K562 (cell line): ENCODE data around the gene ZNF385D. TPM values are rescaled to one million over a fixed set of nuclear protein-coding genes. Genes with fewer than 3 reads are reported as not detected.

Experiments
- ATAC-seq: fragments of 200-7000 bp; cut with Tn5 transposase; 3 replicates; pipeline ENCODE4 v1.9.1; 2020; ENCODE audit warnings: moderate library complexity
- BruUV-seq: library from RNA; stranded (reverse); fragments of 400-500 nt; replicated peaks from 2 replicates; lab custom pipeline; 2021; lab: Mats Ljungman, UMichigan
- CTCF ChIA-PET: fragments of 300-600 bp; formaldehyde crosslinking; extraction: SDS; loops from one replicate; lab custom pipeline; 2021; ENCODE audit warnings: low intra/inter-chr PET ratio; lab: Yijun Ruan, JAX
- POLR2A ChIA-PET: fragments of 300-600, 350-650 bp; sonication (Branson Sonifier 250); formaldehyde crosslinking; extraction: SDS; loops from one replicate; lab custom pipeline; 2021; ENCODE audit warnings: antibody characterized with exemption, inconsistent platforms; lab: Yijun Ruan, JAX
- DNase-seq, 4 experiments: peaks; one replicate each; pipeline versions ENCODE4 v3.0.0 to v3.0.0-alpha.2; 2011 to 2018; ENCODE audit warnings: low spot score in 3 of 4, mixed read lengths in 3 of 4; ENCODE audit errors: extremely low read depth in 1 of 4
- FAIRE-seq: peaks from 2 replicates; lab custom pipeline; 2011; peaks lifted over from hg19 to GRCh38; lab: Jason Lieb, UNC
- H2AFZ ChIP-seq: 2 replicates; pipeline ENCODE4 v1.6.0; 2011; ENCODE audit warnings: low read depth, low read length, control low read depth, inconsistent platforms
- H3K27ac ChIP-seq: fragments of 200-600 bp; 3 replicates; pipeline ENCODE4 v1.8.0; 2011; ENCODE audit warnings: low read depth, mild to moderate bottlenecking, control low read depth, inconsistent platforms, low read length, moderate library complexity, mixed read lengths; ENCODE audit errors: extremely low read depth
- H3K27me3 ChIP-seq, 2 experiments: fragments of 300-600 bp in 1 of 2; 2 replicates in 1 of 2; 3 replicates in 1 of 2; pipeline versions ENCODE4 v1.6.0 to v1.8.0; 2011; ENCODE audit warnings: inconsistent platforms in 2 of 2, low read length in 2 of 2, mild to moderate bottlenecking in 1 of 2, mixed read lengths in 1 of 2, moderate library complexity in 1 of 2; ENCODE audit not compliant: control insufficient read depth in 2 of 2, insufficient read depth in 2 of 2
- H3K36me3 ChIP-seq: fragments of 300-600 bp; 3 replicates; pipeline ENCODE4 v1.8.0; 2011; ENCODE audit warnings: mild to moderate bottlenecking, low read length, inconsistent platforms; ENCODE audit not compliant: control insufficient read depth, insufficient read depth
- H3K4me1 ChIP-seq, 2 experiments: fragments of 200-600 bp in 1 of 2; replicated peaks in 1 of 2; 2 replicates in 1 of 2; 3 replicates in 1 of 2; pipeline versions ENCODE4 v1.5.1 to v1.8.0; 2011; ENCODE audit warnings: inconsistent platforms in 2 of 2, low read length in 2 of 2, mild to moderate bottlenecking in 1 of 2, mixed read lengths in 1 of 2, moderate library complexity in 1 of 2; ENCODE audit not compliant: control insufficient read depth in 2 of 2, insufficient read depth in 2 of 2
- H3K4me2 ChIP-seq: 2 replicates; pipeline ENCODE4 v1.6.1; 2011; ENCODE audit warnings: low read length, control low read depth, inconsistent platforms, mixed read lengths; ENCODE audit not compliant: insufficient read depth
- H3K4me3 ChIP-seq: fragments of 200-600 bp; sonication (generic), shearing (Covaris generic); 2 replicates; pipeline ENCODE4 v1.5.1; 2016; ENCODE audit warnings: control low read depth, inconsistent platforms
- H3K79me2 ChIP-seq: fragments of 200-600 bp; 3 replicates; pipeline ENCODE4 v1.8.0; 2011; ENCODE audit warnings: low read length, inconsistent platforms; ENCODE audit not compliant: control insufficient read depth, insufficient read depth
- H3K9ac ChIP-seq, 2 experiments: 2 replicates each; pipeline versions ENCODE4 v1.6.0 to v1.6.1; 2011; ENCODE audit warnings: low read depth in 2 of 2, low read length in 2 of 2, control low read depth in 1 of 2, inconsistent platforms in 1 of 2, mild to moderate bottlenecking in 1 of 2, mixed read lengths in 1 of 2; ENCODE audit not compliant: insufficient read depth in 1 of 2
- H3K9me1 ChIP-seq: one replicate; pipeline ENCODE4 v1.6.0; 2011; ENCODE audit warnings: inconsistent platforms, mild to moderate bottlenecking, low read length, moderate library complexity; ENCODE audit not compliant: control insufficient read depth, insufficient read depth
- H3K9me3 ChIP-seq: replicated peaks from 2 replicates; pipeline ENCODE4 v1.5.1; 2011; ENCODE audit warnings: low read depth, low read length, inconsistent platforms; ENCODE audit not compliant: control insufficient read depth, insufficient read depth
- H4K20me1 ChIP-seq: replicated peaks from 2 replicates; pipeline ENCODE4 v1.6.1; 2011; ENCODE audit warnings: low read length, inconsistent platforms, mixed read lengths; ENCODE audit not compliant: control insufficient read depth, insufficient read depth
- AFF1 ChIP-seq, 2 experiments: fragments of 450-650 bp; IDR thresholded peaks; 2 replicates each; pipeline ENCODE4 v1.6.1; 2018; ENCODE audit warnings: mild to moderate bottlenecking in 2 of 2, low read depth in 1 of 2; ENCODE audit not compliant: partially characterized antibody in 2 of 2
- MTA1 ChIP-seq: fragments of 450-650 bp; IDR thresholded peaks from 2 replicates; pipeline ENCODE4 v1.6.1; 2017; ENCODE audit warnings: borderline replicate concordance
- MTA2 ChIP-seq: fragments of 450-650 bp; IDR thresholded peaks from 2 replicates; pipeline ENCODE4 v1.6.1; 2016; ENCODE audit warnings: low read depth
- SMAD2 ChIP-seq: fragments of 150-350 bp; IDR thresholded peaks from 2 replicates; pipeline ENCODE4 v1.6.1; 2014; ENCODE audit warnings: low read depth, mild to moderate bottlenecking, low read length
- TEAD4 ChIP-seq, 2 experiments: sonication (generic) in 1 of 2; formaldehyde crosslinking in 1 of 2; IDR thresholded peaks; 2 replicates each; pipeline versions ENCODE4 v1.6.1 to v1.8.0; 2012 to 2022; ENCODE audit warnings: borderline replicate concordance in 1 of 2, inconsistent platforms in 1 of 2, low read length in 1 of 2, mild to moderate bottlenecking in 1 of 2, missing genetic modification reagents in 1 of 2
- U2AF1 ChIP-seq: fragments of 200-400 bp; formaldehyde crosslinking; optimal IDR thresholded peaks from 2 replicates; pipeline ENCODE3; 2017; ENCODE audit warnings: mild to moderate bottlenecking, low read depth, low read length, moderate library complexity
- XRCC5 ChIP-seq: fragments of 200-400 bp; formaldehyde crosslinking; IDR thresholded peaks from 2 replicates; pipeline ENCODE4 v1.6.1; 2017; ENCODE audit warnings: low read depth, mild to moderate bottlenecking, low read length
- ZNF184 ChIP-seq: sonication (generic); formaldehyde crosslinking; IDR thresholded peaks from 2 replicates; pipeline ENCODE4 v1.5.0; 2020; ENCODE audit warnings: missing genetic modification reagents
- whole genome bisulfite sequencing: fragments of 100-300 bp; shearing (Covaris generic); methylation state at CpG from one replicate; pipeline ENCODE4 v1.1.6; 2016; ENCODE audit warnings: low coverage, mixed read lengths; ENCODE audit not compliant: insufficient coverage; ENCODE audit errors: missing lambda C conversion rate; 5-methylcytosine and 5-hydroxymethylcytosine counted together
- in situ Hi-C: fragments of 300-500 bp; cut with MboI; formaldehyde crosslinking; loops from 4 replicates; pipeline ENCODE4 v1.15.0; 2018; ENCODE audit warnings: inconsistent platforms, mixed read lengths
- intact Hi-C: fragments of 100-400 bp; cut with micrococcal nuclease; formaldehyde crosslinking; loops from 2 replicates; pipeline ENCODE4 v1.14.2; 2022
- polyA plus RNA-seq, 8 experiments: library from polyadenylated mRNA; depleted of rRNA in 4 of 8; stranded (reverse) in 5 of 8; unstranded in 3 of 8; fragments of >200 nt; fragmentation: Nextera tagmentation in 2 of 8; fragmentation: Illumina TruSeq in 1 of 8; extraction: Ambion mirVana in 2 of 8; extraction: Trizol in 1 of 8; gene quantifications; 2 replicates each; pipeline versions ENCODE4 v1.2.1 to v1.2.3, GENCODE V29; 2011 to 2014; ENCODE audit warnings: inconsistent platforms in 1 of 8, missing spikeins in 1 of 8
- total RNA-seq, 7 experiments: library from RNA; depleted of rRNA in 6 of 7; stranded (reverse); fragments of >200 nt in 6 of 7; fragmentation: Illumina TruSeq in 2 of 7; extraction: Trizol in 2 of 7; gene quantifications; 2 replicates each; pipeline versions ENCODE4 v1.2.1 to v1.2.3, GENCODE V29; 2011 to 2021; ENCODE audit warnings: low replicate concordance in 1 of 7
- TF ChIP-seq, protein P1 (sequence below), 3 experiments: fragments of 200-800 bp in 1 of 3; sonication (Bioruptor generic) in 1 of 3; sonication (generic) in 1 of 3; formaldehyde crosslinking in 1 of 3; IDR thresholded peaks; 2 replicates each; pipeline versions ENCODE4 v1.6.1 to v1.8.0; 2016 to 2022; ENCODE audit warnings: mild to moderate bottlenecking in 2 of 3, missing compliant biosample characterization in 2 of 3, missing genetic modification characterization in 2 of 3, missing genetic modification reagents in 1 of 3

The ZNF385D gene
- total and polyA plus RNA-seq, 9 of the 15 experiments (the other 6 are each of a cell fraction or from before 2014, with no cell fraction given): 0.14 to 1.7 (median 0.51) TPM

GRCh38 chr3:21722768-21723167, 28.2 kb downstream of the ZNF385D start:
- Histone ChIP-seq H3K9me1 (no peaks in the 10 kb centered on the region), H3K79me2 (no peaks in the 10 kb centered on the region), H3K36me3 (no peaks in the 10 kb centered on the region), H3K4me1 (no peaks in the 10 kb centered on the region), H2AFZ (no peak overlapping the region), H3K4me3 (no peak overlapping the region), H3K9me3 (no peaks in the 10 kb centered on the region), H3K27me3 (no peaks in the 10 kb centered on the region), H3K4me2 (no peak overlapping the region), H4K20me1 (no peaks in the 10 kb centered on the region), H3K27ac (no peak overlapping the region), H3K9ac (no peak overlapping the region)
- in situ Hi-C loops: no loop called here
- FAIRE-seq (no peak), DNase-seq (no peak), ATAC-seq (no peak)
- POLR2A ChIA-PET: no interaction called here
- BruUV-seq: no TSS peak
- no peak for TF ChIP-seq SMAD2
- TF ChIP-seq U2AF1: no peak
- no peak for TF ChIP-seq MTA2
- no peak for TF ChIP-seq MTA1
- no peak for TF ChIP-seq TEAD4 (IDR thresholded peaks at IDR 0.05; ENCODE audit: low read length)
- TF ChIP-seq TEAD4 (CRISPR knock-in tag; IDR thresholded peaks at IDR 0.05; ENCODE audit: borderline replicate concordance): no peak
- TF ChIP-seq XRCC5: no peak
- TF ChIP-seq ZNF184 (CRISPR knock-in tag): no peak
- TF ChIP-seq, protein P1, sequence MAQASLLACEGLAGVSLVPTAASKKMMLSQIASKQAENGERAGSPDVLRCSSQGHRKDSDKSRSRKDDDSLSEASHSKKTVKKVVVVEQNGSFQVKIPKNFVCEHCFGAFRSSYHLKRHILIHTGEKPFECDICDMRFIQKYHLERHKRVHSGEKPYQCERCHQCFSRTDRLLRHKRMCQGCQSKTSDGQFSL (CRISPR knock-in tag; IDR thresholded peaks at IDR 0.05): no peak
- TF ChIP-seq, protein P1 (tag; IDR thresholded peaks at IDR 0.05): no peak
- no peak for TF ChIP-seq AFF1 (IDR thresholded peaks at IDR 0.05; ENCODE audit: low read depth in 1 of 2, partially characterized antibody in 2 of 2)
- intact Hi-C loops: no loop called here
- 3% methylated on average over 3 of the region's 3 CpGs for WGBS
- CTCF ChIA-PET: no interaction called here
